ENCODE results near the gene FBL. TPM values are rescaled to one million over a fixed set of nuclear protein-coding genes. Genes with fewer than 3 reads are reported as not detected.

The FBL gene
- total RNA-seq, 1 donor: 195 TPM

GRCh38 chr19:39865953-39866352 is 19.8 kb upstream of the FBL start:
- H3K27me3 ChIP-seq (ENCODE audit: insufficient read depth, low read length): no peaks in the 10 kb centered on the region
- H3K4me3 ChIP-seq (ENCODE audit: low read length): no peak overlapping the region
- no peaks in the 10 kb centered on the region for H3K4me1 ChIP-seq (ENCODE audit: insufficient read depth, low read length)
- no peaks in the 10 kb centered on the region for H3K9me3 ChIP-seq (ENCODE audit: low read depth, low read length)

- no peak overlapping the region for H3K4me3 ChIP-seq (ENCODE audit: low read length)
- no peaks in the 10 kb centered on the region for H3K27me3 ChIP-seq (ENCODE audit: insufficient read depth, low read length)
- no peaks in the 10 kb centered on the region for H3K4me1 ChIP-seq (ENCODE audit: insufficient read depth, low read length)
- H3K9me3 ChIP-seq (ENCODE audit: low read depth, low read length): no peaks in the 10 kb centered on the region
Measured at GRCh38 chr19:39865186-39865585, 19.0 kb upstream of the FBL start.

- Histone ChIP-seq H3K9me3 (ENCODE audit: low read depth, low read length) (no peaks in the 10 kb centered on the region), H3K4me1 (ENCODE audit: insufficient read depth, low read length) (no peaks in the 10 kb centered on the region), H3K27me3 (ENCODE audit: insufficient read depth, low read length) (no peaks in the 10 kb centered on the region), H3K4me3 (ENCODE audit: low read length) (no peak overlapping the region)
Measured at GRCh38 chr19:39864118-39864517, 17.9 kb upstream of the FBL start.

- no peaks in the 10 kb centered on the region for H3K9me3 ChIP-seq (ENCODE audit: low read depth, low read length)
- no peak overlapping the region for H3K4me3 ChIP-seq (ENCODE audit: low read length)
- H3K27me3 ChIP-seq (ENCODE audit: insufficient read depth, low read length): no peaks in the 10 kb centered on the region
- no peaks in the 10 kb centered on the region for H3K4me1 ChIP-seq (ENCODE audit: insufficient read depth, low read length)
Measured at GRCh38 chr19:39858541-39858940, 12.4 kb upstream of the FBL start.

GRCh38 chr19:39852882-39853281 is 6.7 kb upstream of the FBL start:
- no peak overlapping the region for H3K4me3 ChIP-seq (ENCODE audit: low read length)
- H3K4me1 ChIP-seq (ENCODE audit: insufficient read depth, low read length): no peaks in the 10 kb centered on the region
- H3K9me3 ChIP-seq (ENCODE audit: low read depth, low read length): no peaks in the 10 kb centered on the region
- H3K27me3 ChIP-seq (ENCODE audit: insufficient read depth, low read length): no peaks in the 10 kb centered on the region

- peaks cover 9% of the 10 kb centered on the region for H3K4me1 ChIP-seq (ENCODE audit: insufficient read depth, low read length)
- H3K9me3 ChIP-seq (ENCODE audit: low read depth, low read length): no peaks in the 10 kb centered on the region
- no peak overlapping the region for H3K4me3 ChIP-seq (ENCODE audit: low read length)
- no peaks in the 10 kb centered on the region for H3K27me3 ChIP-seq (ENCODE audit: insufficient read depth, low read length)
Measured at GRCh38 chr19:39850892-39851291, 4.7 kb upstream of the FBL start.

- no peaks in the 10 kb centered on the region for H3K9me3 ChIP-seq (ENCODE audit: low read depth, low read length)
- H3K4me3 ChIP-seq (ENCODE audit: low read length): no peak overlapping the region
- peaks cover 29% of the 10 kb centered on the region for H3K4me1 ChIP-seq (ENCODE audit: insufficient read depth, low read length)
- H3K27me3 ChIP-seq (ENCODE audit: insufficient read depth, low read length): no peaks in the 10 kb centered on the region
Measured at GRCh38 chr19:39848392-39848791, 2.2 kb upstream of the FBL start.

- peaks cover 32% of the 10 kb centered on the region for H3K4me1 ChIP-seq (ENCODE audit: insufficient read depth, low read length)
- no peaks in the 10 kb centered on the region for H3K9me3 ChIP-seq (ENCODE audit: low read depth, low read length)
- no peaks in the 10 kb centered on the region for H3K27me3 ChIP-seq (ENCODE audit: insufficient read depth, low read length)
- H3K4me3 ChIP-seq (ENCODE audit: low read length): no peak overlapping the region
Measured at GRCh38 chr19:39847525-39847924, 1.3 kb upstream of the FBL start.

- peak overlapping the region; percentile 76 for H3K4me3 ChIP-seq (ENCODE audit: low read length)
- H3K27me3 ChIP-seq (ENCODE audit: insufficient read depth, low read length): no peaks in the 10 kb centered on the region
- peaks cover 33% of the 10 kb centered on the region for H3K4me1 ChIP-seq (ENCODE audit: insufficient read depth, low read length)
- no peaks in the 10 kb centered on the region for H3K9me3 ChIP-seq (ENCODE audit: low read depth, low read length)
Measured at GRCh38 chr19:39846678-39847486, 703 bp upstream of the FBL start.

- Histone ChIP-seq H3K9me3 (ENCODE audit: low read depth, low read length) (no peaks in the 10 kb centered on the region), H3K27me3 (ENCODE audit: insufficient read depth, low read length) (no peaks in the 10 kb centered on the region), H3K4me3 (ENCODE audit: low read length) (peak overlapping the region; percentile 76), H3K4me1 (ENCODE audit: insufficient read depth, low read length) (peaks cover 33% of the 10 kb centered on the region)
Measured at GRCh38 chr19:39845584-39845932, 621 bp downstream of the FBL start.

DNA sequence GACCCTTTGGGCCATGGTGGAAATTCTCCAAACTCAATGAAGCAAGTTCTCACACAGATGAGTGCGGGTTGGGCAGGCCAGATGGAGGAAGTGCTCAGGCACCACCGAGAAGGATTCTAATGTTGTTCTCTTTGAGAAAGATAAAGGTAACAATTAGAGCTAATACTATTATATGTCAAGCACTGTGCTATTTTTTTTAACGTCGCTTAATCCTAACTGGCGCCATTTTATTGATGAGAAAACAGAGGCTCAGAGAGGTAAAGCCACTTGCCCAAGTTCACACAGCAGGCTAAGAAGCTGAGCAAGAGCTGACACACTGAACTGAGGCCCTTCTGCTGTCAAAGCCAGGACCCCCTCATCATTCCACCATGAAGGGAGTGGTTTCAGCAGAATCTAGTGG is 1.0 kb downstream of the FBL start:
- Histone ChIP-seq H3K4me3 (ENCODE audit: low read length) (peak overlapping the region; percentile 76), H3K4me1 (ENCODE audit: insufficient read depth, low read length) (peaks cover 33% of the 10 kb centered on the region), H3K27me3 (ENCODE audit: insufficient read depth, low read length) (no peaks in the 10 kb centered on the region), H3K9me3 (ENCODE audit: low read depth, low read length) (no peaks in the 10 kb centered on the region)

DNA sequence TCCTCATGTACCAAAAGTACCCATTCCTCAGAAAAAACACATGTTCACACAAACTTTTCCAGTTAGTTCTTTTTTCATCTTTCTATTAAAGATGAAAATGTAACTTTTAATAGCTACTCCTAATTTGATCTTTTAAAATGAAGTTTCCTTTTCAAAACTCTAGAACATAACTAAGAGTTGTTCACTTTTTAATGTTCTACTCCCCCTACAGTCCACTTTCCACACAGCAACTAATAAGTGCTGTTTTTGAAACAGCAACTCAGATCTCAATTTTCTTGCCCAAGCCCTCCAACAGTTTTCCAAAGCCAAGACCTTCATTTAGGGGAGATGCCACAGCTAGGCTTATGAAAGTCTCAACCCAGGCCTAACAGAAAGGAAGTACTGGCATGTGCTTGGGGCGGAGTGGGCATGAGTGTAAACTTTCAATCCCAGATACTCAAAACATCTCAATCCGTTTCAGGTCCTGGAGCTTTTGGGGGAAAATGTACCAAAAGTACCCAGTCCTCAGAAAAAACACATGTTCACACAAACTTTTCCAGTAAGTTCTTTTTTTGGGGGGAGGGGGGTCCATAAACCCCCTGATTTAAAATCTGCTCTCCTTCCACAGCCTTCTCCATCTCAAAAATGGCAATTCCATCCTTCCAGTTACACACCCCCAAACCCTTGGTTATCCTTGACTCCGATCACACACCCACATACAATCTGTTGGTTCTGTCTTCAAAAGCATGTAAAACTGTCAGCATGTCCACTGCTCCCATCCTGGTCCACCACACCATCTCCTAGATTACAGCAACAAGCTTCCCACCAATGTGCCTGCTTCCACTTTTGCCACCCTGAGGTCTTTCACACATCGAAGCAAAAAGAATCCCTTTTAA is 2.0 kb downstream of the FBL start:
- Histone ChIP-seq H3K9me3 (ENCODE audit: low read depth, low read length) (no peaks in the 10 kb centered on the region), H3K4me3 (ENCODE audit: low read length) (no peak overlapping the region), H3K27me3 (ENCODE audit: insufficient read depth, low read length) (no peaks in the 10 kb centered on the region), H3K4me1 (ENCODE audit: insufficient read depth, low read length) (peaks cover 33% of the 10 kb centered on the region)

DNA sequence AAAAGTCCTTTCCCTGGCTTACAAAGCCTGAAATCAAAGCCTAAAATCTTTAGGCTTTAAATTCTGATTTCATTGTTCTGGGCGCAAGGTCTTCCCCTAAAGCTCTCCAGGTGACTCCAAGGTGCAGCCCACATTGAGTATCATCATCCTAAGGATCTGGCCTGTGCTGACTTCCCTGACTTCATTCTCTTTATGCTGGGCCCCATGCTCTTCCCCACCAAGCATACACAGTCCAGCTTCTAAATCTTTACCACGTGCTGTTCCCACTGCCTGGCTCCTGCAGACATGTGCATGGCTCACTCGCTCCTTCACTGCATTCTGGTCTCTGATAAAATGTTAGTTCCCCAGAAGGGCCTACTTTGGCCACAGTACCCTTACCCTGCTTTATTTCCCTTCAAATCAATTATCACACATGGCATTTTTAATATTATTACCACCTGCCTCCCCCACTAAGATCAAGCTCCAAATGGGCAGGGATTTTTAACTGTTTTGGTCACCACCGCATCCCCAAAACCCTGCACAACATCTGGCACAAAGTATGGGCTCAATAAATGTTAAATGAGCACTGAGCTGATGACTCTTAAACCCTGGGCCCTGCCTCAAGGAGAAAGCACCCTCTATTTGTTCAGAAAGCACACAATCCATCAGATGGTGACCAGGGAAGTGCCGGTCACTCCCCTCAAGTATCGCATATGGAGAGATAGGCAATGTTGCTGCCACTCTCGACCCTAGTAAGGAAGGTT is 3.3 kb downstream of the FBL start:
- H3K27me3 ChIP-seq (ENCODE audit: insufficient read depth, low read length): no peaks in the 10 kb centered on the region
- no peaks in the 10 kb centered on the region for H3K9me3 ChIP-seq (ENCODE audit: low read depth, low read length)

GRCh38 chr19:39841041-39841440 is 5.1 kb downstream of the FBL start:
- Histone ChIP-seq H3K27me3 (ENCODE audit: insufficient read depth, low read length) (no peaks in the 10 kb centered on the region), H3K9me3 (ENCODE audit: low read depth, low read length) (no peaks in the 10 kb centered on the region), H3K4me3 (ENCODE audit: low read length) (no peak overlapping the region), H3K4me1 (ENCODE audit: insufficient read depth, low read length) (peaks cover 25% of the 10 kb centered on the region)

More for the DNA sequence above, 3.3 kb downstream of the FBL start:
- H3K4me3 ChIP-seq (ENCODE audit: low read length): no peak overlapping the region
- peaks cover 33% of the 10 kb centered on the region for H3K4me1 ChIP-seq (ENCODE audit: insufficient read depth, low read length)

GRCh38 chr19:39840492-39840891 is 5.7 kb downstream of the FBL start:
- Histone ChIP-seq H3K4me1 (ENCODE audit: insufficient read depth, low read length) (peaks cover 20% of the 10 kb centered on the region), H3K4me3 (ENCODE audit: low read length) (no peak overlapping the region), H3K27me3 (ENCODE audit: insufficient read depth, low read length) (no peaks in the 10 kb centered on the region), H3K9me3 (ENCODE audit: low read depth, low read length) (no peaks in the 10 kb centered on the region)
